ENCODE measurements around the gene PLEKHD1. TPM values are rescaled to one million over a fixed set of nuclear protein-coding genes. Genes with fewer than 3 reads are reported as not detected.
"Not testable (repeated sequence)": the region's sequence is repeated elsewhere in the genome, so short reads cannot be mapped to it uniquely, and the experiment has no call there.

The PLEKHD1 gene
- total and polyA plus RNA-seq, 9 donors = under 0.01 to 0.15 (median 0.08) TPM; not detected in 3

GRCh38 chr14:69475194-69475818 lies 9.2 kb upstream of the PLEKHD1 start:
- no peak overlapping the region for H3K27ac ChIP-seq
- H3K4me1 ChIP-seq (ENCODE audit: insufficient read depth) = no peaks in the 10 kb centered on the region
- no peaks in the 10 kb centered on the region for H3K9me3 ChIP-seq
- DNase-seq = no peak
- H3K4me3 ChIP-seq = no peak overlapping the region
- WGBS, 3 donors = 76 to 80% (median 80%) methylated on average over 8 of the region's 8 CpGs
- no peaks in the 10 kb centered on the region for H3K36me3 ChIP-seq
- intact Hi-C loops (cut with DNase I) = no loop called here
- no peaks in the 10 kb centered on the region for H3K27me3 ChIP-seq
- TF ChIP-seq POLR2A (IDR thresholded peaks at IDR 0.05) (no peak), CTCF (IDR thresholded peaks at IDR 0.05) (no peak), EP300 (IDR thresholded peaks at IDR 0.05) (no peak)

GRCh38 chr14:69476824-69477450 lies 7.6 kb upstream of the PLEKHD1 start:
- intact Hi-C loops (cut with DNase I); DNase-seq; H3K4me1 ChIP-seq (ENCODE audit: insufficient read depth); H3K9me3 ChIP-seq; H3K36me3 ChIP-seq; H3K27ac ChIP-seq; H3K4me3 ChIP-seq; H3K27me3 ChIP-seq: not testable (repeated sequence)
- WGBS, 3 donors = 89 to 95% (median 95%) methylated on average over 5 of the region's 5 CpGs

GRCh38 chr14:69478055-69478454 lies 6.5 kb upstream of the PLEKHD1 start:
- 83 to 84% (median 83%) methylated on average over 2 of the region's 2 CpGs for WGBS, 3 donors
- intact Hi-C loops (cut with DNase I); DNase-seq: not testable (repeated sequence)

GRCh38 chr14:69479696-69480095 lies 4.8 kb upstream of the PLEKHD1 start:
- Histone ChIP-seq H3K4me1 (ENCODE audit: insufficient read depth) (peaks cover 6% of the 10 kb centered on the region), H3K9me3 (no peaks in the 10 kb centered on the region), H3K27me3 (no peaks in the 10 kb centered on the region), H3K27ac (no peak overlapping the region), H3K4me3 (no peak overlapping the region), H3K36me3 (no peaks in the 10 kb centered on the region)
- no peak for DNase-seq
- intact Hi-C loops (cut with DNase I) = no loop called here
- TF ChIP-seq POLR2A (IDR thresholded peaks at IDR 0.05) (no peak), CTCF (IDR thresholded peaks at IDR 0.05) (no peak)
- WGBS, 3 donors = 89 to 95% (median 90%) methylated on average over 5 of the region's 5 CpGs

More at GRCh38 chr14:69478055-69478454, 6.5 kb upstream of the PLEKHD1 start:
- H3K9me3 ChIP-seq; H3K36me3 ChIP-seq; H3K4me1 ChIP-seq (ENCODE audit: insufficient read depth); H3K27ac ChIP-seq; H3K4me3 ChIP-seq; H3K27me3 ChIP-seq: not testable (repeated sequence)

- H3K27me3 ChIP-seq = no peaks in the 10 kb centered on the region
- 80 to 90% (median 89%) methylated on average over 5 of the region's 5 CpGs for WGBS, 3 donors
- no peak overlapping the region for H3K4me3 ChIP-seq
- intact Hi-C loops (cut with DNase I) = no loop called here
- TF ChIP-seq CTCF (IDR thresholded peaks at IDR 0.05) (no peak), EP300 (IDR thresholded peaks at IDR 0.05) (no peak), POLR2A (IDR thresholded peaks at IDR 0.05) (no peak)
- no peaks in the 10 kb centered on the region for H3K9me3 ChIP-seq
- no peak overlapping the region for H3K27ac ChIP-seq
- no peaks in the 10 kb centered on the region for H3K36me3 ChIP-seq
- no peak for DNase-seq
- peaks cover 9% of the 10 kb centered on the region for H3K4me1 ChIP-seq (ENCODE audit: insufficient read depth)
Observed at GRCh38 chr14:69480136-69480535, 4.4 kb upstream of the PLEKHD1 start.

Measured in ovary (tissue), 9 donors.